GM18526 (cell line): ENCODE results near the gene BMPR2.

ENCODE experiments used
- POLR2A ChIP-seq: IDR thresholded peaks from 3 replicates; pipeline ENCODE4 v1.6.1; 2011; ENCODE audit not compliant: insufficient read length; ENCODE audit errors: extremely low read depth

BMPR2 gene

GRCh38 chr2:202375609-202376408 lies at the start of gene BMPR2:
Gene BMPR2, plus strand, starts transcription at chr2:202376327. Its CDS starts 1,148 bp downstream, at chr2:202377475.
- peak; percentile 88 for TF ChIP-seq POLR2A

GRCh38 chr2:202327858-202328257 lies 48.3 kb upstream of the BMPR2 start:
- no peak for TF ChIP-seq POLR2A

GRCh38 chr2:202335791-202336467 lies 40.2 kb upstream of the BMPR2 start:
- no peak for TF ChIP-seq POLR2A

- no peak for TF ChIP-seq POLR2A
These were observed 39.0 kb upstream of the BMPR2 start for GRCh38 chr2:202337151-202337550.

- TF ChIP-seq POLR2A, result no peak
These were observed 38.3 kb upstream of the BMPR2 start for GRCh38 chr2:202337706-202338346.

GRCh38 chr2:202339071-202339870 lies 36.9 kb upstream of the BMPR2 start:
- TF ChIP-seq POLR2A, result no peak

- no peak for TF ChIP-seq POLR2A
These were observed 31.9 kb upstream of the BMPR2 start for GRCh38 chr2:202344178-202344577.

- no peak for TF ChIP-seq POLR2A
These were observed 29.9 kb upstream of the BMPR2 start for GRCh38 chr2:202346180-202346579.

GRCh38 chr2:202353430-202353829 lies 22.7 kb upstream of the BMPR2 start:
- TF ChIP-seq POLR2A, result no peak

- no peak for TF ChIP-seq POLR2A
These were observed 20.1 kb upstream of the BMPR2 start for GRCh38 chr2:202355993-202356505.

- TF ChIP-seq POLR2A, result no peak
These were observed 15.5 kb upstream of the BMPR2 start for GRCh38 chr2:202360646-202361045.

GRCh38 chr2:202361108-202361507 lies 15.0 kb upstream of the BMPR2 start:
- TF ChIP-seq POLR2A, result no peak

- TF ChIP-seq POLR2A, result no peak
These were observed 2.6 kb upstream of the BMPR2 start for GRCh38 chr2:202373490-202373889.

- no peak for TF ChIP-seq POLR2A
These were observed 1.0 kb upstream of the BMPR2 start for GRCh38 chr2:202375033-202375608.
